Right lobe of liver (tissue), 4 donors: ENCODE results near the gene PAXX.

Experiments
- CTCF ChIP-seq, 4 donors: fragments of 200-600 bp in 3 of 4; fragments of 450-650 bp in 1 of 4; IDR thresholded peaks; one replicate each; pipeline versions ENCODE4 v1.5.1 to v1.8.0; 2016 to 2022; ENCODE audit warnings: antibody characterized with exemption in 4 of 4, mild to moderate bottlenecking in 2 of 4
- POLR2A ChIP-seq: fragments of 450-650 bp; IDR thresholded peaks from one replicate; pipeline ENCODE4 v1.6.1; 2017; ENCODE audit warnings: antibody characterized with exemption, mild to moderate bottlenecking
- donor health status: DM: no; HTN: no; CAD: no.
- donor health status: DM: no; HTN: no; CAD: no.
- donor health status: DM: no; HTN: yes; CAD: no.

- TF ChIP-seq CTCF (IDR thresholded peaks at IDR 0.05) (no peak), POLR2A (no peak)
Observed at GRCh38 chr9:137001857-137002645, 9.8 kb downstream of the PAXX start.
